Measurements from ENCODE around the gene DHX8.

DNA sequence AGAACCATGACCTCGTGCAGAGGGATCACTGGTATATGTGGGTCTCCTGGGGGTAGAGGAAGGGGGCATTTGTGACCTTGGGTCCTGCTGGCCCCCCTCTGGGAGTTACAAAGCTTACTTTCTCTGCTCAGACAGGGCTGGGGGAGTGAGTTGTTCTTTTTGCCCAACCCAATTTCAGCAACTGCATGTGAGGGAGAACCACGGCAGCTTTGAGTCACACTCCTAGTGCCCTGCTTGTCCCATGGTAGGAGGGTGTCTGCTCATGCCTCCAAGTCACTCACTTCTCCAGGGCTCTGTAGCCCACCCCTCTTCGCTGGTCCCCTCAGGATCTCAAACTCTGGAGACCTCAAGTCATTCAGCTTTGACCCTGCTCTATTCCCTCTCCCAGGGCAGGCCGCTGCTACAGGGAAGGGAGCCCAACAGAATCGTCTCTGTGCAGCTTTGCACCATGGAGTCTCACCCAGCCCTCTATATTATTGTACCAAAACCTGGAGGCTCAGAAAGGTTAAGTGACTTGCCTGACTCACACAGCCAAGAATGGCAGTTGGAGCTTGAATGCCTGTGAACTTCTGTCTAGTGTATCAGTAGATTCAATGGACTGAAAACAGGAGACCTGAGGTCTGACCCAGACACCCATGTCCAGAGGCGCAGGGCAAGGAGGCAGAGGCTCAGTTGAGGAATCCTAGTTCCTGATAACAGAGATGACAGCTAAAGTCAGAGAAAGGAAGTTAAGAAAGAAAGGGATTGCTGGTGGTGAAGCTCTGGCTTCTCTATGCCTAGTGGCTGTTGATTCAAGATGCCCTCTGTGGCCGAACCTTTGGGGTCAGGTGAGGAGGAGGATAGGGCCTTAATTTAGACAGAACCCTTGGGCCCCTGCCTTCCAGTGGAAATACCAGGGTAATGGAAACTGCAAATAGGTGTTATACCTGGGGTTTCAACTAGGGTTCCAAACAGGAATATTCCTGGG lies 77.0 kb downstream of the DHX8 start:
- TF ChIP-seq, protein P1, sequence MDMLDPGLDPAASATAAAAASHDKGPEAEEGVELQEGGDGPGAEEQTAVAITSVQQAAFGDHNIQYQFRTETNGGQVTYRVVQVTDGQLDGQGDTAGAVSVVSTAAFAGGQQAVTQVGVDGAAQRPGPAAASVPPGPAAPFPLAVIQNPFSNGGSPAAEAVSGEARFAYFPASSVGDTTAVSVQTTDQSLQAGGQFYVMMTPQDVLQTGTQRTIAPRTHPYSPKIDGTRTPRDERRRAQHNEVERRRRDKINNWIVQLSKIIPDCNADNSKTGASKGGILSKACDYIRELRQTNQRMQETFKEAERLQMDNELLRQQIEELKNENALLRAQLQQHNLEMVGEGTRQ (IDR thresholded peaks at IDR 0.05; ENCODE audit: low read length) = no peak
- TF ChIP-seq, protein P2, sequence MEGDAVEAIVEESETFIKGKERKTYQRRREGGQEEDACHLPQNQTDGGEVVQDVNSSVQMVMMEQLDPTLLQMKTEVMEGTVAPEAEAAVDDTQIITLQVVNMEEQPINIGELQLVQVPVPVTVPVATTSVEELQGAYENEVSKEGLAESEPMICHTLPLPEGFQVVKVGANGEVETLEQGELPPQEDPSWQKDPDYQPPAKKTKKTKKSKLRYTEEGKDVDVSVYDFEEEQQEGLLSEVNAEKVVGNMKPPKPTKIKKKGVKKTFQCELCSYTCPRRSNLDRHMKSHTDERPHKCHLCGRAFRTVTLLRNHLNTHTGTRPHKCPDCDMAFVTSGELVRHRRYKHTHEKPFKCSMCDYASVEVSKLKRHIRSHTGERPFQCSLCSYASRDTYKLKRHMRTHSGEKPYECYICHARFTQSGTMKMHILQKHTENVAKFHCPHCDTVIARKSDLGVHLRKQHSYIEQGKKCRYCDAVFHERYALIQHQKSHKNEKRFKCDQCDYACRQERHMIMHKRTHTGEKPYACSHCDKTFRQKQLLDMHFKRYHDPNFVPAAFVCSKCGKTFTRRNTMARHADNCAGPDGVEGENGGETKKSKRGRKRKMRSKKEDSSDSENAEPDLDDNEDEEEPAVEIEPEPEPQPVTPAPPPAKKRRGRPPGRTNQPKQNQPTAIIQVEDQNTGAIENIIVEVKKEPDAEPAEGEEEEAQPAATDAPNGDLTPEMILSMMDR (IDR thresholded peaks at IDR 0.05; ENCODE audit: control extremely low read depth in 1 of 3, insufficient read depth in 1 of 3, low read depth in 1 of 3, low read length in 3 of 3) = no peak
- TF ChIP-seq TAF1 (IDR thresholded peaks at IDR 0.05; ENCODE audit: low read depth, low read length) (no peak), POLR2A (IDR thresholded peaks at IDR 0.05; ENCODE audit: control extremely low read depth in 1 of 2, low read depth in 2 of 2, low read length in 2 of 2) (no peak), CREB1 (IDR thresholded peaks at IDR 0.05) (no peak), EGR1 (IDR thresholded peaks at IDR 0.05; ENCODE audit: borderline replicate concordance, low read depth, low read length) (no peak), KDM1A (IDR thresholded peaks at IDR 0.05; ENCODE audit: borderline replicate concordance, low read length) (no peak), RAD21 (IDR thresholded peaks at IDR 0.05 in 1 of 2, conservative IDR thresholded peaks at IDR 0.05 in 1 of 2; ENCODE audit: low read depth in 2 of 2, low read length in 2 of 2) (no peak), TCF12 (IDR thresholded peaks at IDR 0.05; ENCODE audit: low read depth, low read length) (no peak)
- TF ChIP-seq, protein P3, sequence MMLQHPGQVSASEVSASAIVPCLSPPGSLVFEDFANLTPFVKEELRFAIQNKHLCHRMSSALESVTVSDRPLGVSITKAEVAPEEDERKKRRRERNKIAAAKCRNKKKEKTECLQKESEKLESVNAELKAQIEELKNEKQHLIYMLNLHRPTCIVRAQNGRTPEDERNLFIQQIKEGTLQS (IDR thresholded peaks at IDR 0.05; ENCODE audit: insufficient read depth, low read depth, low read length) = no peak

Data from H1 (cell line).